HepG2 (cell line): ENCODE results near the gene HNRNPA0. TPM values are rescaled to one million over a fixed set of nuclear protein-coding genes. Genes with fewer than 3 reads are reported as not detected.

Source experiments
- ATAC-seq: fragments of 200-7000 bp; cut with Tn5 transposase; 3 replicates; pipeline ENCODE4 v1.9.1; 2020; ENCODE audit warnings: mild to moderate bottlenecking, moderate library complexity
- BruUV-seq: library from RNA; stranded (reverse); fragments of 400-500 nt; replicated peaks from 2 replicates; lab custom pipeline; 2021; lab: Mats Ljungman, UMichigan
- CTCF ChIA-PET: fragments of 300-600 bp; formaldehyde crosslinking; extraction: SDS; loops from one replicate; lab custom pipeline; 2021; ENCODE audit warnings: low total read pairs, inconsistent platforms, low intra/inter-chr PET ratio; lab: Yijun Ruan, JAX
- POLR2A ChIA-PET: fragments of 350-600 bp; sonication (Branson Sonifier 250); formaldehyde crosslinking; loops from one replicate; lab custom pipeline; 2020; ENCODE audit warnings: antibody characterized with exemption, inconsistent platforms; lab: Yijun Ruan, JAX
- DNase-seq: peaks from one replicate; pipeline ENCODE4 v3.0.0-alpha.2; 2015; ENCODE audit warnings: low spot score
- FAIRE-seq: peaks from 3 replicates; lab custom pipeline; 2011; peaks lifted over from hg19 to GRCh38; lab: Jason Lieb, UNC
- H2AFZ ChIP-seq: one replicate; pipeline ENCODE4 v1.6.1; 2011; ENCODE audit warnings: low read length, inconsistent platforms
- H3K27ac ChIP-seq: fragments of 300-600 bp; 3 replicates; pipeline ENCODE4 v1.8.0; 2011; ENCODE audit warnings: mixed run types, mild to moderate bottlenecking, mixed read lengths, low read length, inconsistent platforms; ENCODE audit not compliant: insufficient read depth; ENCODE audit errors: extremely low read length
- H3K27me3 ChIP-seq, 2 experiments: fragments of 200-600 bp in 1 of 2; 2 replicates in 1 of 2; 3 replicates in 1 of 2; pipeline versions ENCODE4 v1.6.0 to v1.8.0; 2011; ENCODE audit warnings: low read length in 2 of 2, mild to moderate bottlenecking in 2 of 2, moderate library complexity in 2 of 2, inconsistent platforms in 1 of 2; ENCODE audit not compliant: insufficient read depth in 2 of 2, control insufficient read depth in 1 of 2
- H3K36me3 ChIP-seq, 2 experiments: fragments of 200-600 bp in 1 of 2; replicated peaks in 1 of 2; 2 replicates in 1 of 2; 3 replicates in 1 of 2; pipeline versions ENCODE4 v1.5.1 to v1.8.0; 2011; ENCODE audit warnings: low read length in 2 of 2, inconsistent platforms in 1 of 2; ENCODE audit not compliant: insufficient read depth in 2 of 2, control insufficient read depth in 1 of 2
- H3K4me1 ChIP-seq: 2 replicates; pipeline ENCODE4 v1.5.1; 2012; ENCODE audit warnings: low read length, inconsistent platforms; ENCODE audit not compliant: insufficient read depth
- H3K4me2 ChIP-seq: 2 replicates; pipeline ENCODE4 v1.6.0; 2011; ENCODE audit warnings: low read depth, low read length, inconsistent platforms
- H3K4me3 ChIP-seq, 3 experiments: fragments of 200-600 bp in 1 of 3; sonication (generic), shearing (Covaris generic) in 1 of 3; replicated peaks in 1 of 3; 2 replicates each; pipeline ENCODE4 v1.5.1; 2011 to 2016; ENCODE audit warnings: low read length in 3 of 3, inconsistent platforms in 2 of 3, low read depth in 2 of 3, mild to moderate bottlenecking in 2 of 3, control low read depth in 1 of 3, mixed read lengths in 1 of 3; ENCODE audit not compliant: insufficient read depth in 1 of 3
- H3K79me2 ChIP-seq: one replicate; pipeline ENCODE4 v1.6.1; 2011; ENCODE audit warnings: low read length, inconsistent platforms; ENCODE audit not compliant: insufficient read depth
- H3K9ac ChIP-seq: 2 replicates; pipeline ENCODE4 v1.6.0; 2011; ENCODE audit warnings: mild to moderate bottlenecking, low read depth, low read length, inconsistent platforms; ENCODE audit not compliant: insufficient read depth
- H3K9me3 ChIP-seq: 2 replicates; pipeline ENCODE4 v1.5.1; 2012; ENCODE audit warnings: mild to moderate bottlenecking, low read length
- H4K20me1 ChIP-seq: 2 replicates; pipeline ENCODE4 v1.6.0; 2011; ENCODE audit warnings: inconsistent platforms, mild to moderate bottlenecking, low read length, moderate library complexity; ENCODE audit not compliant: insufficient read depth
- DZIP1 ChIP-seq: sonication (generic); formaldehyde crosslinking; IDR thresholded peaks from 2 replicates; pipeline ENCODE4 v1.5.0; 2020; ENCODE audit warnings: mild to moderate bottlenecking, missing genetic modification reagents
- FOXK2 ChIP-seq: fragments of 450-650 bp; IDR thresholded peaks from 2 replicates; pipeline ENCODE4 v1.6.1; 2016
- GRHL1 ChIP-seq: sonication (generic); formaldehyde crosslinking; conservative IDR thresholded peaks from 2 replicates; pipeline ENCODE4 v1.8.0; 2022; ENCODE audit warnings: missing genetic modification reagents
- NFE2 ChIP-seq: sonication (generic); formaldehyde crosslinking; IDR thresholded peaks from 2 replicates; pipeline ENCODE4 v1.4.0; 2020; ENCODE audit warnings: missing genetic modification reagents
- NFE2L2 ChIP-seq: fragments of 150-350 bp; IDR thresholded peaks from 2 replicates; pipeline ENCODE4 v1.6.1; 2014; ENCODE audit warnings: low read length
- NPAS2 ChIP-seq: sonication (generic); formaldehyde crosslinking; IDR thresholded peaks from 2 replicates; pipeline ENCODE4 v1.8.0; 2022; ENCODE audit warnings: mild to moderate bottlenecking, missing genetic modification reagents, borderline replicate concordance
- PRDM15 ChIP-seq: sonication (generic); formaldehyde crosslinking; IDR thresholded peaks from 2 replicates; pipeline ENCODE4 v1.4.0; 2020; ENCODE audit warnings: missing genetic modification reagents
- RARG ChIP-seq: sonication (generic); formaldehyde crosslinking; IDR thresholded peaks from 2 replicates; pipeline ENCODE4 v1.4.0; 2020; ENCODE audit warnings: low read depth, mild to moderate bottlenecking, missing genetic modification reagents
- STAT6 ChIP-seq: sonication (generic); formaldehyde crosslinking; IDR thresholded peaks from 2 replicates; pipeline ENCODE4 v1.4.0; 2020; ENCODE audit warnings: missing genetic modification reagents, mild to moderate bottlenecking, borderline replicate concordance
- TBP ChIP-seq: sonication (generic); formaldehyde crosslinking; IDR thresholded peaks from 2 replicates; pipeline ENCODE4 v1.5.0; 2020; ENCODE audit warnings: missing genetic modification reagents
- ZMYM2 ChIP-seq: sonication (generic); formaldehyde crosslinking; IDR thresholded peaks from 2 replicates; pipeline ENCODE4 v1.8.0; 2022; ENCODE audit warnings: mild to moderate bottlenecking, missing genetic modification reagents
- ZNF33A ChIP-seq: sonication (generic); formaldehyde crosslinking; IDR thresholded peaks from 2 replicates; pipeline ENCODE4 v1.5.1; 2020; ENCODE audit warnings: missing genetic modification reagents, mild to moderate bottlenecking, moderate library complexity, borderline replicate concordance
- WGBS: methylation state at CpG from one replicate; pipeline ENCODE4 v1.1.6; 2017; ENCODE audit warnings: low lambda C conversion rate; 5-methylcytosine and 5-hydroxymethylcytosine counted together
- in situ Hi-C: cut with HindIII; loops from 2 replicates; pipeline ENCODE4 v1.10.0; 2017; ENCODE audit warnings: low pct_unique_long_range_greater_than_20kb; ENCODE audit not compliant: extremely low pct_ligation_motif_present
- intact Hi-C: fragments of 100-400 bp; cut with micrococcal nuclease; formaldehyde crosslinking; loops from one replicate; pipeline ENCODE4 v1.10.0; 2022; ENCODE audit not compliant: unreplicated experiment
- polyA plus RNA-seq, 8 experiments: library from polyadenylated mRNA; depleted of rRNA in 3 of 8; stranded (reverse) in 7 of 8; unstranded in 1 of 8; fragments of >200 nt; fragmentation: Illumina TruSeq in 4 of 8; extraction: Trizol in 4 of 8; gene quantifications; 2 replicates each; pipeline versions ENCODE4 v1.2.1 to v1.2.3, GENCODE V29; 2011 to 2016; ENCODE audit warnings: low read depth in 4 of 8, missing spikeins in 1 of 8, mixed read lengths in 1 of 8; ENCODE audit not compliant: insufficient read depth in 1 of 8
- total RNA-seq, 5 experiments: library from RNA; depleted of rRNA; stranded (reverse); fragments of >200 nt; fragmentation: Illumina TruSeq; extraction: Trizol; gene quantifications; 2 replicates each; pipeline ENCODE4 v1.2.3, GENCODE V29; 2016; ENCODE audit warnings: low read depth in 1 of 5

Gene HNRNPA0
- total and polyA plus RNA-seq, 2 of the 13 experiments (the other 11 are each of a cell fraction or from before 2014, with no cell fraction given) = 9.0 to 12.9 TPM

- Histone ChIP-seq H3K4me1 (no peaks in the 10 kb centered on the region), H3K4me3 (no peak overlapping the region), H3K79me2 (no peaks in the 10 kb centered on the region), H3K4me2 (no peak overlapping the region), H4K20me1 (no peaks in the 10 kb centered on the region), H3K9me3 (peaks cover 8% of the 10 kb centered on the region), H2AFZ (no peak overlapping the region), H3K9ac (no peak overlapping the region), H3K36me3 (no peaks in the 10 kb centered on the region), H3K27me3 (no peaks in the 10 kb centered on the region), H3K27ac (no peak overlapping the region)
- DNase-seq = no peak
- ChIA-PET CTCF (no interaction called here), POLR2A (no interaction called here)
- no peak for FAIRE-seq
- intact Hi-C loops (no loop called here), in situ Hi-C loops (no loop called here)
- WGBS = 51% methylated on average over 3 of the region's 3 CpGs
- BruUV-seq = no TSS peak
- ATAC-seq = no peak
- TF ChIP-seq DZIP1 (CRISPR knock-in tag) (no peak), GRHL1 (CRISPR knock-in tag) (no peak), NPAS2 (CRISPR knock-in tag) (no peak), NFE2L2 (no peak), TBP (CRISPR knock-in tag) (no peak), FOXK2 (no peak), ZNF33A (no peak), ZMYM2 (CRISPR knock-in tag) (no peak), RARG (CRISPR knock-in tag) (no peak), NFE2 (CRISPR knock-in tag) (no peak), STAT6 (CRISPR knock-in tag) (no peak), PRDM15 (CRISPR knock-in tag) (no peak)
These were observed 45.2 kb downstream of the HNRNPA0 start for GRCh38 chr5:137708796-137709559.
